Stomach (tissue), 9 donors: Measurements from ENCODE around the gene TGFB1I1. TPM values are rescaled to one million over a fixed set of nuclear protein-coding genes. Genes with fewer than 3 reads are reported as not detected.

ENCODE experiments used
- DNase-seq, 2 donors: peaks; one replicate each; pipeline versions ENCODE4 v3.0.0 to v3.0.0-alpha.2; 2013 to 2019
- H3K27ac ChIP-seq, 5 donors: fragments of 200-600 bp in 4 of 5; sonication (generic) in 4 of 5; one replicate each; pipeline ENCODE4 v1.5.1; 2013 to 2019; ENCODE audit warnings: mild to moderate bottlenecking in 1 of 5, moderate library complexity in 1 of 5
- H3K27me3 ChIP-seq, 3 donors: fragments of 200-600 bp; sonication (generic); one replicate each; pipeline ENCODE4 v1.5.1; 2017 to 2019; ENCODE audit warnings: mixed run types in 1 of 3
- H3K36me3 ChIP-seq, 4 donors: fragments of 200-600 bp; sonication (generic); 1 replicate in 3 of 4; 2 replicates in 1 of 4; pipeline ENCODE4 v1.5.1; 2016 to 2019
- H3K4me1 ChIP-seq, 4 donors: fragments of 200-600 bp; sonication (generic); one replicate each; pipeline ENCODE4 v1.5.1; 2016 to 2019
- H3K4me3 ChIP-seq, 4 donors: fragments of 200-600 bp; sonication (generic) in 3 of 4; one replicate each; pipeline ENCODE4 v1.5.1; 2016 to 2019; ENCODE audit warnings: mild to moderate bottlenecking in 1 of 4
- H3K9me3 ChIP-seq, 4 donors: fragments of 200-600 bp; sonication (generic); one replicate each; pipeline ENCODE4 v1.5.1; 2016 to 2019
- EP300 ChIP-seq: sonication (generic); formaldehyde crosslinking; IDR thresholded peaks from one replicate; pipeline ENCODE4 v1.6.1; 2017; ENCODE audit warnings: antibody characterized with exemption
- POLR2A ChIP-seq, 4 donors: fragments of 450-650 bp; IDR thresholded peaks; one replicate each; pipeline ENCODE4 v1.6.1; 2016; ENCODE audit warnings: antibody characterized with exemption in 4 of 4, control low read depth in 2 of 4, mild to moderate bottlenecking in 1 of 4, moderate library complexity in 1 of 4
- POLR2AphosphoS5 ChIP-seq, 3 donors: sonication (generic); formaldehyde crosslinking; IDR thresholded peaks; one replicate each; pipeline ENCODE4 v1.6.1; 2016; ENCODE audit warnings: antibody characterized with exemption in 3 of 3
- WGBS, 5 donors: extraction: QIAGEN DNeasy Blood & Tissue Kit in 3 of 5; methylation state at CpG; one replicate each; pipeline versions ENCODE4 v1.1.5 to v1.1.7; 2013 to 2018; 5-methylcytosine and 5-hydroxymethylcytosine counted together
- intact Hi-C: fragments of 100-400 bp; cut with DNase I; formaldehyde crosslinking; loops from one replicate; pipeline ENCODE4 v1.15.1; 2023; ENCODE audit warnings: low total_unique reads
- polyA plus RNA-seq, 3 donors: library from polyadenylated mRNA; stranded (reverse); fragments of 200-250 nt; gene quantifications; one replicate each; pipeline ENCODE4 v1.2.3, GENCODE V29; 2013
- total RNA-seq, 5 donors: library from RNA; depleted of rRNA; stranded (reverse); fragments of >200 nt; gene quantifications; one replicate each; pipeline versions ENCODE4 v1.1.0 to v1.2.3, GENCODE V29; 2014 to 2016
- TF ChIP-seq, protein P1 (sequence below), 7 experiments: fragments of 450-650 bp in 4 of 7; fragments of 200-600 bp in 3 of 7; sonication (generic) in 3 of 7; IDR thresholded peaks; one replicate each; pipeline ENCODE4 v1.5.1; 2016 to 2019; ENCODE audit warnings: antibody characterized with exemption in 7 of 7, control low read depth in 2 of 7, mild to moderate bottlenecking in 1 of 7
- donor health status: healthy with polysubstance abuse.
- donor health status: Bipolar disorder and iron deficiency.
- donor health status: healthy.

The TGFB1I1 gene
- total and polyA plus RNA-seq, 8 donors, result 36.0 to 84.0 (median 49.2) TPM

DNA sequence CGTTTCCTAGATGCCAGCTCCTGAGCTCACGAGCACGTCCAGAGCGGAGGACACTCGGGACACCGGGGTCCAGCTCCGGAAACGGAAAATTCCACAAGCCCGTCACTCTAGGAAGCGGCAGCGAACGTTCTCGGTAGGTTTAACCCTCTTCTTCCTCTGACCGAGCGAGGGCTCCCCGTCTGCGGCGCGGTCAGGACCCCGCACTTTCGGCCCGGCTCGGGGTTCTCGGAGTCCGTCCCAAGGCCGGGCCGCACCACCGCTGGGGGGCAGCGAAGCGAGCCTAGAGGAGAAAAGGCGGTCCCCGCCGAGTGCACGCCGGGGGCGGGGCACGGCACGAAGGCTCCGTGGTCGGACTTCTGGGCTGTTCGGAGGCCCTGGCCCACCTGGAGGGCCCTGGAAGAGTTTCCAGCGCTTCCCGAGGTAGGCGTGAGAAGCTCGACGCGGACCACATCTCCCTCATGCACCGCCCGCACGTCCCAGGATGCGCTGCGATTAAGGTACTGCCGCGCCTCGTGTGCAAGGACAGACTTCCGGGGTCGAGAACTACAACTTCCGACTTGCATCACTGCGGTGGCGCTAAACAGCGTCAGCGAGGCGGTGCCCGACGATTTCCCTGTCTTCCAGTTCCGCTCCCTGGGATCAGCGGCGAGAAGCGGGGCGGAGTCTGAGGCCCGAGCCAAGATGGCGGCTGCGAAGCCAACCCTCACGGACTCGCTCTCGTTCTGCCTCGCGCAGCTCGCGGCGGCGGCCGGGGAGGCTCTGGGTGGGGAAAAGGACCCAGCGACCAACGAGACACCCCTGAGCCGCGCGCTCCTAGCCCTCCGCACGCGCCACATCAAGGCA lies 12.9 kb upstream of the TGFB1I1 start, which contains the start of gene ARMC5:
Gene ARMC5 (plus strand): TSS at position 658 of the 843 bp plus-strand sequence. CDS start 24 bp downstream, at position 682.
- intact Hi-C loops, result loop anchor here (10.0 kb wide), 1 partner anchor 274 kb away; the partner anchor contains the start of gene FUS
- whole genome bisulfite sequencing, 5 donors, result 0 to 3% (median 0%) methylated on average over 19 to 91 of the region's 91 CpGs
- TF ChIP-seq POLR2AphosphoS5 (IDR thresholded peaks at IDR 0.05) (peak; percentile 81 to 92 (median 82)), EP300 (no peak), POLR2A (IDR thresholded peaks at IDR 0.05) (no peak)
- TF ChIP-seq, protein P1, sequence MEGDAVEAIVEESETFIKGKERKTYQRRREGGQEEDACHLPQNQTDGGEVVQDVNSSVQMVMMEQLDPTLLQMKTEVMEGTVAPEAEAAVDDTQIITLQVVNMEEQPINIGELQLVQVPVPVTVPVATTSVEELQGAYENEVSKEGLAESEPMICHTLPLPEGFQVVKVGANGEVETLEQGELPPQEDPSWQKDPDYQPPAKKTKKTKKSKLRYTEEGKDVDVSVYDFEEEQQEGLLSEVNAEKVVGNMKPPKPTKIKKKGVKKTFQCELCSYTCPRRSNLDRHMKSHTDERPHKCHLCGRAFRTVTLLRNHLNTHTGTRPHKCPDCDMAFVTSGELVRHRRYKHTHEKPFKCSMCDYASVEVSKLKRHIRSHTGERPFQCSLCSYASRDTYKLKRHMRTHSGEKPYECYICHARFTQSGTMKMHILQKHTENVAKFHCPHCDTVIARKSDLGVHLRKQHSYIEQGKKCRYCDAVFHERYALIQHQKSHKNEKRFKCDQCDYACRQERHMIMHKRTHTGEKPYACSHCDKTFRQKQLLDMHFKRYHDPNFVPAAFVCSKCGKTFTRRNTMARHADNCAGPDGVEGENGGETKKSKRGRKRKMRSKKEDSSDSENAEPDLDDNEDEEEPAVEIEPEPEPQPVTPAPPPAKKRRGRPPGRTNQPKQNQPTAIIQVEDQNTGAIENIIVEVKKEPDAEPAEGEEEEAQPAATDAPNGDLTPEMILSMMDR (IDR thresholded peaks at IDR 0.05), result peak in 5 of 7 experiments; percentile 21 to 75 (median 43)
- peaks cover 45 to 63% (median 53%) of the 10 kb centered on the region in 4 donors for H3K4me1 ChIP-seq
- H3K9me3 ChIP-seq, result no peaks in the 10 kb centered on the region
- peak within 1 kb of the TSS; percentile 99 to 100 (median 100) for H3K27ac ChIP-seq
- no peaks in the 10 kb centered on the region for H3K27me3 ChIP-seq
- DNase-seq, result peak; percentile 97 to 99
- peak within 1 kb of the TSS; percentile 68 to 89 (median 84) for H3K4me3 ChIP-seq
- peaks cover 20 to 27% (median 24%) of the 10 kb centered on the region in 4 donors for H3K36me3 ChIP-seq

DNA sequence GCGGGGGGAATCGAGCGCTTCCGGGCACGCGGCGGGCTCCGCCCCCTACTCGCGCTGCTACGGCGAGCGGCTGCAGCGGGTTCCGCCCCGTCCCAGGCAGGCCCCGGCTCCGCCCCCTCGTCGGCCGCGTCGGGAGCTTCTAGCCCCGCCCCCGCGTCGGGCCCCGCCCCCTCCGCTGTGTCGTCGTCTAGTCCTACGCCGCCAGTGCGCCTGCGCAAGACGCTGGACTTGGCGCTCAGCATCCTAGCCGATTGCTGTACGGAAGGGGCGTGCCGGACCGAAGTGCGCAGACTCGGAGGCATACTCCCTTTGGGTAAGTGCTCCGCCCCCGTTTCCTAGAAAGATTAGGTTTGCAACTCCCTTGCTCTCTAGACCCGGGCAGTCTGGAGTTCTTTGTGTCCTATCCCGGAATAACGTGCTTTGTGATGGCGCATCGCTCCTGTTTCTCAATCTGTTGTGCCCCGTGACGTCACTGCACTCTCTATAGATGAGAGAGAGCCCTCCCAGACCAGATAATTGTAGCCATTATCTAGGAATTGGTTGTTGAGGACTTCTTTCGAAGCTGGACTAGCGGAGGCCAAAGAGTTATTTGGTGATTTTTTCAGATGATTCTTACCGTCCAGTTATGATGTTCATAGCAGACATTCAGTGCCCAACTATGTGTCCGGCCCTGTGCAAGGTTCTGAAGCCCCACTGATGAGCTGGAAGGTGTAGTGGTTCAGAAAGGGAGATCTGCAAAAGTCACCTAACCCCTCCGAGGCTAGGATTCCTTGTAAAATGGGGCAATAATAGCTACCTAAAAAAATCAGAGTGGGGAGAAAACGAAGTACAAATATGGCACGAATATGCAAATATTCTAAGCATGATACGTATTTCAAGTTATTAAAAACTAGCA lies 12.0 kb upstream of the TGFB1I1 start:
- TF ChIP-seq POLR2AphosphoS5 (IDR thresholded peaks at IDR 0.05) (peak; percentile 35 to 90 (median 80)), POLR2A (IDR thresholded peaks at IDR 0.05) (no peak)
- Histone ChIP-seq H3K36me3 (peaks cover 28 to 36% (median 33%) of the 10 kb centered on the region in 4 donors), H3K4me1 (peaks cover 38 to 54% (median 45%) of the 10 kb centered on the region in 4 donors), H3K27me3 (no peaks in the 10 kb centered on the region), H3K4me3 (peak overlapping the region; percentile 68 to 89 (median 84)), H3K9me3 (no peaks in the 10 kb centered on the region), H3K27ac (peak overlapping the region; percentile 99 to 100 (median 100))
- 2 to 6% (median 3%) methylated on average over 22 to 61 of the region's 61 CpGs for WGBS, 5 donors
- peak; percentile 100 for DNase-seq
- intact Hi-C loops, result loop anchor here (10.0 kb wide), 1 partner anchor 275 kb away; the partner anchor contains the start of gene FUS

DNA sequence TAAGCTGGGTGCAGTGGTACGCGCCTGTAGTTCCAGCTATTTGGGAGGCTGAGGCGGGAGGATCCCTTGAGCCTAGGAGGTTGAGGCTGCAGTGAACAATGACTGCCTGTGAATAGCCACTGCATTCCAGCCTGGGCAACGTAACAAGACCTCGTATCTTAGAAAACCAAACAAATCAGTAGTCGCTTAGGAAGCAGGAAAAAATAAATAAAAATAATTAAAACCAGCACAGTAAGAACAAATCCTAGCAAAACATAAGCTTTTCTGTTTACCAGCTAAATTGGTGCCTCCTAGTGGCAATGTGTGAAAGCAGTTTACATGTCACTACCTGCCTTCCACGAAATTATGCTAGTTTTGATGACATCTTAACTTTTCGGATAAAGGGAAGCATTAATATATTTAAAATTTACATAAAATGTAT lies 11.4 kb upstream of the TGFB1I1 start:
- peaks cover 30 to 43% (median 40%) of the 10 kb centered on the region in 4 donors for H3K36me3 ChIP-seq
- TF ChIP-seq, protein P1 (IDR thresholded peaks at IDR 0.05), result peak in 5 of 7 experiments; percentile 6 to 58 (median 43)
- no peak for TF ChIP-seq EP300
- no peaks in the 10 kb centered on the region for H3K9me3 ChIP-seq
- H3K4me3 ChIP-seq, result peak overlapping the region; percentile 68 to 89 (median 84)
- peaks cover 32 to 48% (median 39%) of the 10 kb centered on the region in 4 donors for H3K4me1 ChIP-seq
- 44 to 49% (median 46%) methylated on average over 8 of the region's 8 CpGs for WGBS, 5 donors
- H3K27me3 ChIP-seq, result no peaks in the 10 kb centered on the region
- DNase-seq, result peak in 1 of 2 donors; percentile 73
- H3K27ac ChIP-seq, result peak overlapping the region in 4 of 5 donors; percentile 99 to 100 (median 100)
- intact Hi-C loops, result no loop called here

DNA sequence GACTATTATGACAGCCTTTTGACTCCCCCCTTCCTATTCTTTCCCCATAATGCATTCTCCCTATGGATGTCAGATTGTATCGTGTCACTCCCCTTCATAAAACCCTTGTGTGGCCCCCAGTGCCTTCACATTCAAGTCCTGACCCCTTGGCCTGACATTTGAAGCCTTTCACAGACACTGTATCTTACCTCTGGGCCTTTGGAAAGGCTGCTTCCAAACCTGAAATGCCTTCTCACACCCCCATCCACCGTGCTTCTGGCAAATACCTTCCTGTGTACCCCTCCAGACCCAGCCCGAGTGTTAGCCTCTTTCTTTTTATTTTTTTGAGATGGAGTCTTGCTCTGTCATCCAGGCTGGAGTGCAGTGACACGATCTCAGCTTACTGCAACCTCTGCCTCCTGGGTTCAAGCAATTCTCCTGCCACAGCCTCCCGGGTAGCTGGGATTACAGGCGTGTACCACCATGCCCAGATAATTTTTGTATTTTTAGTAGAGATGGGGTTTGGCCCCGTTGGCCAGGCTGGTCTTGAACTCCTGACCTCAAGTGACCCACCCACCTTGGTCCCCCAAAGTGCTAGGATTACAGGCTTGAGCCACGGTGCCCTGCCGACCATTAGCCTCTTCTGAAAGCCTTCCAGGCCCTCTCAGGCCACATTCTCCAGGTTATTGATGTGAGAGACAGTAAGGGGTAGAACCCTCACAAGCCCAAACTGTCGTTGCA lies 10.6 kb upstream of the TGFB1I1 start:
- H3K27me3 ChIP-seq, result no peaks in the 10 kb centered on the region
- WGBS, 5 donors, result 88 to 92% (median 89%) methylated on average over 10 of the region's 10 CpGs
- H3K4me1 ChIP-seq, result peaks cover 26 to 40% (median 32%) of the 10 kb centered on the region in 4 donors
- peaks cover 37 to 50% (median 47%) of the 10 kb centered on the region in 4 donors for H3K36me3 ChIP-seq
- no peak for TF ChIP-seq EP300
- TF ChIP-seq POLR2AphosphoS5 (IDR thresholded peaks at IDR 0.05), result no peak
- TF ChIP-seq, protein P1 (IDR thresholded peaks at IDR 0.05), result no peak
- TF ChIP-seq POLR2A (IDR thresholded peaks at IDR 0.05), result no peak
- no peak for DNase-seq
- intact Hi-C loops, result no loop called here
- H3K4me3 ChIP-seq, result no peak overlapping the region
- peak overlapping the region in 1 of 5 donors; percentile 100 for H3K27ac ChIP-seq
- H3K9me3 ChIP-seq, result no peaks in the 10 kb centered on the region
